Smooth muscle cell (in vitro differentiated cells): ENCODE measurements around the gene TUBAL3. TPM values are rescaled to one million over a fixed set of nuclear protein-coding genes. Genes with fewer than 3 reads are reported as not detected.

Experiments
- DNase-seq: peaks from one replicate; lab custom pipeline; 2025; ENCODE audit not compliant: unreplicated experiment; lab: John Stamatoyannopoulos, UW
- H2AFZ ChIP-seq: fragments of 200-600 bp; sonication (generic); 2 replicates; pipeline ENCODE4 v1.6.0; 2016; ENCODE audit warnings: antibody characterized with exemption, low read depth, mild to moderate bottlenecking
- H3F3A ChIP-seq: fragments of 200-600 bp; sonication (generic); 2 replicates; pipeline ENCODE4 v1.6.0; 2017; ENCODE audit warnings: antibody characterized with exemption, low read depth
- H3K27ac ChIP-seq: fragments of 200-600 bp; sonication (generic); 2 replicates; pipeline ENCODE4 v1.5.1; 2016; ENCODE audit warnings: low read depth, mild to moderate bottlenecking
- H3K27me3 ChIP-seq: fragments of 200-600 bp; sonication (generic); 2 replicates; pipeline ENCODE4 v1.6.1; 2016; ENCODE audit warnings: low read depth, mild to moderate bottlenecking
- H3K36me3 ChIP-seq: fragments of 200-600 bp; sonication (generic); 2 replicates; pipeline ENCODE4 v1.5.1; 2016; ENCODE audit warnings: low read depth
- H3K4me1 ChIP-seq: fragments of 200-600 bp; sonication (generic); 2 replicates; pipeline ENCODE4 v1.5.1; 2016; ENCODE audit warnings: low read depth
- H3K4me2 ChIP-seq: fragments of 200-600 bp; sonication (generic); 2 replicates; pipeline ENCODE4 v1.6.0; 2016; ENCODE audit warnings: mild to moderate bottlenecking
- H3K4me3 ChIP-seq: fragments of 200-600 bp; sonication (generic); 2 replicates; pipeline ENCODE4 v1.5.1; 2016; ENCODE audit warnings: mild to moderate bottlenecking
- H3K79me2 ChIP-seq: fragments of 200-600 bp; sonication (generic); 2 replicates; pipeline ENCODE4 v1.6.0; 2016; ENCODE audit warnings: low read depth, mild to moderate bottlenecking
- H3K9ac ChIP-seq: fragments of 200-600 bp; sonication (generic); 2 replicates; pipeline ENCODE4 v1.6.0; 2016; ENCODE audit warnings: low read depth
- H3K9me3 ChIP-seq: fragments of 200-600 bp; sonication (generic); replicated peaks from 2 replicates; pipeline ENCODE4 v1.5.1; 2016; ENCODE audit warnings: low read depth
- H4K20me1 ChIP-seq: fragments of 200-600 bp; sonication (generic); 2 replicates; pipeline ENCODE4 v1.6.0; 2016; ENCODE audit warnings: low read depth
- CTCF ChIP-seq: fragments of 200-600 bp; sonication (generic); IDR thresholded peaks from 2 replicates; pipeline ENCODE4 v1.5.1; 2017; ENCODE audit warnings: borderline replicate concordance, mild to moderate bottlenecking, antibody characterized with exemption; ENCODE audit not compliant: insufficient read depth, poor library complexity, severe bottlenecking
- WGBS: methylation state at CpG from one replicate; pipeline ENCODE4 v1.1.7; 2016; ENCODE audit warnings: low lambda C conversion rate; 5-methylcytosine and 5-hydroxymethylcytosine counted together
- polyA plus RNA-seq: library from polyadenylated mRNA; unstranded; fragments of >200 nt; fragmentation: Nextera tagmentation; extraction: Ambion mirVana; gene quantifications from 2 replicates; pipeline ENCODE4 v1.2.1, GENCODE V29; 2016
- total RNA-seq: library from RNA; depleted of rRNA; stranded (reverse); fragments of >200 nt; gene quantifications from 2 replicates; pipeline ENCODE4 v1.2.3, GENCODE V29; 2014

TUBAL3 gene
- total RNA-seq (not detected in 2 replicates), polyA plus RNA-seq (not detected in 2 replicates)

GRCh38 chr10:5404208-5405041 is at the start of gene TUBAL3:
TUBAL3 (minus strand) TSS chr10:5404828; CDS start chr10:5404792, 36 bp downstream.
- no peak for DNase-seq
- Histone ChIP-seq H3K4me3 (no peak within 1 kb of the TSS), H3K9me3 (no peaks in the 10 kb centered on the region), H2AFZ (no peak within 1 kb of the TSS), H4K20me1 (no peaks in the 10 kb centered on the region), H3K36me3 (no peaks in the 10 kb centered on the region), H3K27ac (no peak within 1 kb of the TSS), H3K4me1 (no peaks in the 10 kb centered on the region), H3F3A (no peaks in the 10 kb centered on the region), H3K4me2 (no peak within 1 kb of the TSS), H3K9ac (no peak within 1 kb of the TSS), H3K79me2 (no peaks in the 10 kb centered on the region), H3K27me3 (no peaks in the 10 kb centered on the region)
- TF ChIP-seq CTCF, result no peak
- 82% methylated on average over 8 of the region's 8 CpGs for WGBS

DNA sequence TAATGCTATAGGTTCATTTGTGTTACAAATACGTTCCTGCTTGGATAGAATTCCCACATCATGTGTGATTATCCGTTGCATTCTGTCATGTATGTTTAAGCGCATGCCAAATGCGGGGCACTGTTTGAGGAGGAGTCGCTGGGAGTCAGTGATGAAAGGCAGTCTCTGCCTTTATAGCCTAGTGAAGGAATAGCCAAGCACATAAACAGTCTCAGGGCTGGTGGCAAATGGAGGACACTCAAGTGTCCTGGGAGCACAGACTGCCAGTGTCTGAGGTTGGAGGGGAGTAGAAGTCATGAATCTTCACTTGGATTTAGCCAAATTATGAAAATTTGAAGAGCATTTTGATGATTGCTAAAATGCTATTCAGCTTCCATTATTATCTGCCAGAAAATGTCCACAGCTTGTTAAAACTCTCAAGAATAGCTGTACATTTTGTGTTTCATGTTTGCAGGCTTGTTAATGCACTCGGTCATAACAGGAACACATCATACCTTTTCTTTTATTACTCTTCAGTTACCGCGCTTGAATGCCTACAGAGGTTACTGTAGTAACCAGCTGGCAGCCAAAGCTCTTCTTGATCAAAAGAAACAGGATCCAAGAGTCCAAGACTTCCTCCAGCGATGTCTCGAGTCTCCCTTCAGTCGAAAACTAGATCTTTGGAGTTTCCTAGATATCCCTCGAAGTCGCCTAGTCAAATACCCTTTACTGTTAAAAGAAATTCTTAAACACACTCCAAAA is 49.3 kb upstream of the TUBAL3 start:
- H3K4me2 ChIP-seq, result no peak overlapping the region
- TF ChIP-seq CTCF, result no peak
- H2AFZ ChIP-seq, result no peak overlapping the region
- peak overlapping the region; percentile 93 for H3K27ac ChIP-seq
- H3K4me1 ChIP-seq, result peaks cover 14% of the 10 kb centered on the region
- peaks cover 54% of the 10 kb centered on the region for H3K36me3 ChIP-seq
- DNase-seq, result no peak
- no peak overlapping the region for H3K9ac ChIP-seq
- peaks cover 87% of the 10 kb centered on the region for H4K20me1 ChIP-seq
- WGBS, result 92% methylated on average over 13 of the region's 13 CpGs
- peaks cover 75% of the 10 kb centered on the region for H3F3A ChIP-seq
- H3K9me3 ChIP-seq, result no peaks in the 10 kb centered on the region
- H3K4me3 ChIP-seq, result no peak overlapping the region
- peaks cover 76% of the 10 kb centered on the region for H3K79me2 ChIP-seq
- H3K27me3 ChIP-seq, result no peaks in the 10 kb centered on the region

- Histone ChIP-seq H3K4me1 (peaks cover 38% of the 10 kb centered on the region), H4K20me1 (peaks cover 82% of the 10 kb centered on the region), H3K27ac (peak overlapping the region; percentile 93), H3K36me3 (peaks cover 39% of the 10 kb centered on the region), H3K9me3 (no peaks in the 10 kb centered on the region), H3K9ac (no peak overlapping the region), H3K79me2 (peaks cover 93% of the 10 kb centered on the region), H3K4me2 (peak overlapping the region; percentile 96), H2AFZ (no peak overlapping the region), H3F3A (peaks cover 54% of the 10 kb centered on the region), H3K4me3 (peak overlapping the region; percentile 95), H3K27me3 (no peaks in the 10 kb centered on the region)
- WGBS, result 70% methylated on average over 4 of the region's 4 CpGs
- DNase-seq, result no peak
- no peak for TF ChIP-seq CTCF
Observed at GRCh38 chr10:5450605-5451384, 46.2 kb upstream of the TUBAL3 start.
